ENCODE results near the gene TUBB4B.

Gene TUBB4B

DNA sequence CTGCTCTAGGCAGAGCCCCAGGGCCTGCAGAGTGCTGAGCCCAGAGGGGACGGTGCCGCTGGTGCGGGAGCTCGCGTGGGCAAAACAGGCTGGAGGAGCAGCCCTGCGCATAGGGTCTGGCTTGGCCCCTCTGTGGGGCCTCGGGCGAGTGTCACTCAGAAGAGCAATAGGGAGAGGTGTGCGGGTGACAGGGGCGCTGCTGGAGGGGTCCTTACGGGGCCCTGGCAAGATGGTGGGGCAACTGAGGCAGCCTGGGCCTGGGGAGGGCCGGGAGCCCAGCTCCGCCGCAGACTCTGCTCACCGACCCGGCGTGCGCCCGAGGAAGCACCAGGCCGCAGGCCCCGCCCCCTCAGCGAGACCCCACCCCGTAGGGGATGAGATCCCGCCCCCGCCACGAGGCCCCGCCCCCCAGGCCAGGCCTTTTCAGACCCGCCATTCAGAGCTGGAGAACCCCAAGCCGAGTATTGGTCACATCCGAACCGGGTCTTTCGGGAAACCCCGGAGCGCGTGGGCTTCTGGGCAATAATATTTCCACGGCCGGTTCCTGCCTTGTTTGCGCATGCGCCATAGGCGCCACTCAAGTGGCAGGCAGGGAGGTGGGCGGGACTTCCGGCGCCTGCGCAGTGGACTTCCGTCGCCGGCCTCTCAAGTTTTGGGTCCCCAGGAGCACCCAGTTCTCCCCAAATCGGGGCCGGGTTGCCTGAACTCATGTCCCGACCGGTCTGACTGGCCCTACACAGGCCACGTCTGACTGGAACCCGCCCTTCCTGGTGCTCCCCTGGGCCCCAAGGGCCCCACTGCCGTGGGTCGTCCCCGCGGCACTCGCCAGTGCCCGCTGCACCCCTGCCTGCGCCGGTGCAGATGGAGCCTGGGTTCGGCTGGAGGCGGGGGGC, 17.8 kb upstream of the TUBB4B start:
- Histone ChIP-seq H3K4me3 (peak overlapping the region; percentile 51 to 69 (median 60)), H3K27ac (peak overlapping the region; percentile 56 to 97 (median 92))

GRCh38 chr9:137224830-137225694, 16.0 kb upstream of the TUBB4B start, which contains the start of gene CYSRT1:
TSS of gene CYSRT1 (plus strand) at chr9:137225174. CDS start at chr9:137225622, 448 bp downstream.
- Histone ChIP-seq H3K27ac (peak within 1 kb of the TSS in 20 of 21 experiments; percentile 77 to 97 (median 92)), H3K4me3 (peak within 1 kb of the TSS; percentile 51 to 69 (median 60))

GRCh38 chr9:137225699-137226331, 15.3 kb upstream of the TUBB4B start:
- H3K27ac ChIP-seq: peak overlapping the region in 18 of 21 experiments; percentile 4 to 95 (median 56)
- H3K4me3 ChIP-seq: peak overlapping the region in 4 of 7 experiments; percentile 11 to 22 (median 11)

- Histone ChIP-seq H3K4me3 (no peak overlapping the region), H3K27ac (peak overlapping the region in 17 of 21 experiments; percentile 8 to 95 (median 51))
These were observed 14.6 kb upstream of the TUBB4B start for GRCh38 chr9:137226338-137227053.

DNA sequence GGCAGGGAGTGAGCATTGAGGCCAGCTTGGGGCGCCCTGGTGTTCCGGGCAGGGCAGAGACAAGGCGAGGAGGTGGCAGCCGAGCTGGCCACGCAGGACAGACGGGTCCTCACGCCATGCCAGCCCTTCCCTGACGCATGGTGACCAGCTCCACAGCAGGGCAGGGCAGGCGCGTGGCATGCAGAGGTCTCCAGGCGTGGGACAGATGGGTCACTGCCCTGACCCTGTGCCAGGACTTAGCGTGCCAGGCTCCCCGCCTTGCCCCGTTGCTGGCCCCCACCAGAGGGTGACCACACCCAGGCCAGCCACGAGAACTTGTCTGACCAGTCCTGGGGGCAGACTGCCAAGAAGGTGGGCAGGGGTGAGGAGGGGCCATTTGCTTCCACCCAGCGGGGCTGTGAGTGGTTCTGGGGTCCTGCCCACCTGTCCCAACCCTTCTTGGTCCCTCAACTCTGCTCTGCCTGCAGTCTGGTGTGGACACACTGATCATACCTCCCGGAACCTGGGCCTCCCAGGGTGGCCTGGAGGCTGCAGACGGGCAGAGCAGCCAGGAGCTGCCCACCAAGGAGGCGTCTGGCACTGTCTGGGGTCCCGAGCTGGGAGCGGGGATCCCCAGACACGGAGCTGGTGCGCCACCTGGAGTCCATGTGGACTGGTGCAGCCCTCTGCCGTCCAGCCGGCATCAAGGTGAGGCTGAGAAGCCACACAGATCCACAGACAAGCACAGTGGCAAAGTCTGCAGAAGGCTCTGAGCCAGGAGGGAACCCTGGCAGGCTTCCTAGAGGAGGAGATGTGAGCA, 13.8 kb upstream of the TUBB4B start, which contains the start of gene RNF224:
Gene RNF224 (plus strand): TSS at position 449 of the 799 bp plus-strand sequence. CDS start 834 bp downstream, outside the sequence.
- Histone ChIP-seq H3K4me3 (no peak within 1 kb of the TSS), H3K27ac (peak within 1 kb of the TSS in 18 of 21 experiments; percentile 8 to 95 (median 52))

- Histone ChIP-seq H3K27ac (no peak overlapping the region), H3K4me3 (no peak overlapping the region)
These were observed 13.1 kb upstream of the TUBB4B start for GRCh38 chr9:137227853-137228505.

GRCh38 chr9:137228506-137228967, 12.6 kb upstream of the TUBB4B start:
- Histone ChIP-seq H3K4me3 (no peak overlapping the region), H3K27ac (no peak overlapping the region)

DNA sequence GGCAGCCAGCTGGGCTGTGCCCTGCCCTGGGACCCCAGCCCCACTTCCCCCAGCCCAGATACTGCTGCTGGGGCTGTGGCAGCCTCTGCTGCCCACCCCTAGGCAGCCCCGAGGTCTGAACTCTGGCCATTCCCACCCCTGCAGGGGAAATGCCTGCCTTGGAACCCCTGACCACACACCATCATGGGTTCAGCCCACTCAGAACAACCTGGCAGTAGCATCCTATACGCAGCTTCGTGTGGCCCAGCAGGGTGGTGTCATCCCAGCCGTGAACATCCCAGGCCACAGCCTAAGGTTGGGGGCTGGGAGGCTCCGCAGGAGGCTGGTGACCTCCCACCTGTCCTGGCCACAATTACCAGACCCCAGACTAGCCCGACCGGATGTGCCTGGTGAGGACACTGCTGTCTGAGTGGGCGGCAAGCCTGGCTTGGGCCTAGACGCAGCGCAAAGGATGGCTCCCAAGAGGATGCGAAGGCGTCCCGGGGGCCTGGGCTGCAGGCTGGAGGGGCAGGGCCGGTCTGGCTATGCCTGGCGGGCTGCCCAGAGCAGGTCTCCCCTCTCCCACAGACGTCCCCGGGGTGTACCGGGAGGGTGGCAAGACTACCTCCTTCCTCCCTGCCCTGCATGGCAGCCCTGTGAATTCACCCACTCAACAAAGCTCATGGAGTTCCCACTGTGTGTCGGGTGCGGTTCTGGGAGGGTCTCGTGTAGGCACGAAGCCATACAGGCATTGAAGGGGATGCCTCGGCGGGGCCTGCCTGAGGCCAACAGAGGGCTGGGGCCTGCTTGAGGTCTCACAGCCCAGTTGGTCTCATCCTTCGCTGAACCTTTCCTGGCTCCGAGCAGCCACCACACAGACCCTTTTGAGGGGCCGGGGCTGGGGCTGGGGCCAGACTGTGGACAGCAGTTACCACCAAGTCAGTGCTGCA, 11.9 kb upstream of the TUBB4B start:
- no peak overlapping the region for H3K4me3 ChIP-seq
- no peak overlapping the region for H3K27ac ChIP-seq

DNA sequence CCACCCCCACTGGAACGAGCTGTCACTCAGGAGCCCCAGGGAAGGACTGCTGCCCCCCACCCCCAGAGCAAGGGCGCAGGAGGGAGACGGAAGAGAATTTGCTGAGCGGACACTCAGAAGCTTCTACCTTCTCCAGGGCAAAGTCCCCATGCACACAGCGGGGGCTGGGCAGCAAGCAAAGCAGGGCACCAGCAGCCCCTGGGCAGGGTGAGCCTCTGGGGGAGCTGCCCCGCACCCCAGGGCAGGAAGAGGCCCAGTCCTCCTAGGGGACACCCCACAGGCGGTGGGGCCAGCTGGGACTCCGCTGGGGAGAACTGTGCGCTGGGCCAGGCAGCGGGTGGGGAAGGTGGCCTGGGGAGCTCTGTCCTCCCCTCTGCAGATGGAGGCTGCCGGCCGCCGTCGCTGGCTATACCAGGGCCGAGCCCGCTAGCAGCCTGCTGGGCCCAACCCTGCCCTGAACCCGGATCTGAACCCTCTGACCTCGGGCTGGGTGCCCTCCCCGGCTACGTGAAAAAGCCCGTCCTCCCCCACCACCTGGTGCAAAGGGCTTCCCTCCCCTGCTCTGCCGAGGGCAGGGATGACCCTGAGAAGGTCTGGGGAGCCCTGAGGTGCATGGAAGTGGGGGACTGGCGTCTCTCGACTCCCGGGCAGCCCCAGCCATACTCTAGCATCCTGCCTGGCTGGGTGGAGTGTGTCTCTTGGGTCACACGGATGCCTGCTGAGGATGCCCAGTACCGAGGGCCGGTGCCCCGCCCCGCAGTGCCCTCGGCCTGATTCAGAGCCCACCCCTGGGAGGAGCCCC, 11.0 kb upstream of the TUBB4B start:
- H3K27ac ChIP-seq: no peak overlapping the region
- H3K4me3 ChIP-seq: no peak overlapping the region

GRCh38 chr9:137230705-137231371, 10.2 kb upstream of the TUBB4B start, which contains the start of gene SLC34A3:
TSS of gene SLC34A3 (plus strand) at chr9:137230901. CDS start at chr9:137231703, 802 bp downstream.
- H3K4me3 ChIP-seq: no peak within 1 kb of the TSS
- H3K27ac ChIP-seq: no peak within 1 kb of the TSS

GRCh38 chr9:137231372-137232039, 9.6 kb upstream of the TUBB4B start:
- Histone ChIP-seq H3K4me3 (no peak overlapping the region), H3K27ac (no peak overlapping the region)

DNA sequence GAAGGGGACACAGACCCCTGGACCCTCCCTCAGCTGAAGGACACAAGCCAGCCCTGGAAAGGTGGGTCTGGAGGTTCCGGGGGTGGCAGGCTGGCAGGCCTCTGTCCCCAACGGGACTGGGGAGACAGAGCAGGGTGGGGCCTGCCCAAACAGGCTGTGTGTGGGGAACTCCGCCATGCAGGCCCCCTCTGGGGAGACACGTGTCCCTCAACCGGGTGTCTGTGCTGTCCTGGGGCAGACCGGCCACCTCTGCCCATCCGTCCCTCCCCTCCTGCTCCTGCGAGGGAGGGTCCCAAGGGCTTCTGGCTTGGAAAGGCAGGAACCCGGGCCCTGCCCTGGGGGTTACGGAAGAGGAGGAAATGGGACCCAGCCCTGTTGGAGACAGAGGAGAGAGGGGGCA, 9.0 kb upstream of the TUBB4B start:
- H3K27ac ChIP-seq: no peak overlapping the region
- H3K4me3 ChIP-seq: no peak overlapping the region

GRCh38 chr9:137232510-137232909, 8.6 kb upstream of the TUBB4B start:
- Histone ChIP-seq H3K4me3 (no peak overlapping the region), H3K27ac (no peak overlapping the region)

DNA sequence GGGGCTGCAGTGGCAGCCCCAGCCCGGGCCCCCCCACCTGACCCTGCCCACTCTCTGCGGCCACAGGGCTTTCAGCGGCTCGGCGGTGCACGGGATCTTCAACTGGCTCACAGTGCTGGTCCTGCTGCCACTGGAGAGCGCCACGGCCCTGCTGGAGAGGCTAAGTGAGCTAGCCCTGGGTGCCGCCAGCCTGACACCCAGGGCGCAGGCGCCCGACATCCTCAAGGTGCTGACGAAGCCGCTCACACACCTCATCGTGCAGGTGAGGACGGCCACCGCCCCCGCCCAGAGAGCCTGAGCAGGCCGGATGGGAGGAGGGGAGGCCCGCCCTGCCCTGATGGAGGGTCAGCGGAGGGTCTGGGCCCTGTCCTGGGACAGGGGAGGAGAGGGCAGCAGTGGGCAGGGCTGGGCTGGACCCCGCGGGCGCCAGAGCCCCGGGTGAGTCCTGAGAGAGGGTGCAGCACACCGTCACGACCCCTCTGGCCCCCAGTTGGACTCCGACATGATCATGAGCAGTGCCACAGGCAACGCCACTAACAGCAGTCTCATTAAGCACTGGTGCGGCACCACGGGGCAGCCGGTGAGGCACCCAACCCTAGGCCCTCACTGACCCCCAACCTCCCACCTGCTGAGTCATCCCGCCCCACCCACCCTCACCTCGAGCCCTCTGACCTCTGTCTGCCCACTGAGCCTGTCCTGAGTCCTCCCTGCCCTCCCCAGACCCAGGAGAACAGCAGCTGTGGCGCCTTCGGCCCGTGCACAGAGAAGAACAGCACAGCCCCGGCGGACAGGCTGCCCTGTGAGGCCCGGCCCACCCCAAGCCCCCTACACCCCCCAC, 7.7 kb upstream of the TUBB4B start:
- Histone ChIP-seq H3K4me3 (no peak overlapping the region), H3K27ac (no peak overlapping the region)

Measured in skin epidermis (tissue), 12 donors.